Muscle of leg (tissue), 11 donors: ENCODE data around the gene CLEC6A. TPM values are rescaled to one million over a fixed set of nuclear protein-coding genes. Genes with fewer than 3 reads are reported as not detected.
"Not testable (repeated sequence)": the region's sequence is repeated elsewhere in the genome, so short reads cannot be mapped to it uniquely, and the experiment has no call there.

Experiments
- DNase-seq: peaks from one replicate; pipeline ENCODE4 v3.0.0; 2013
- H3K27ac ChIP-seq: one replicate; pipeline ENCODE4 v1.5.1; 2013; ENCODE audit warnings: mild to moderate bottlenecking, low read length, control low read depth
- H3K27me3 ChIP-seq: one replicate; pipeline ENCODE4 v1.6.1; 2013; ENCODE audit warnings: low read length; ENCODE audit not compliant: control insufficient read depth, insufficient read depth
- H3K36me3 ChIP-seq: one replicate; pipeline ENCODE4 v1.6.1; 2013; ENCODE audit warnings: low read length; ENCODE audit not compliant: control insufficient read depth, insufficient read depth
- H3K4me1 ChIP-seq: one replicate; pipeline ENCODE4 v1.6.1; 2013; ENCODE audit warnings: low read length; ENCODE audit not compliant: control insufficient read depth, insufficient read depth
- H3K4me3 ChIP-seq: one replicate; pipeline ENCODE4 v1.5.1; 2013; ENCODE audit warnings: low read length, control low read depth
- H3K9me3 ChIP-seq: replicated peaks from 2 replicates; pipeline ENCODE4 v1.6.1; 2013; ENCODE audit warnings: low read depth, low read length; ENCODE audit not compliant: control insufficient read depth
- WGBS: methylation state at CpG from one replicate; pipeline ENCODE4 v1.1.5; 2013; ENCODE audit warnings: missing lambda C conversion rate; ENCODE audit not compliant: insufficient coverage; 5-methylcytosine and 5-hydroxymethylcytosine counted together
- polyA plus RNA-seq, 8 donors: library from polyadenylated mRNA; unstranded; fragments of 120-200 nt; gene quantifications; one replicate each; pipeline versions ENCODE4 v1.2.1 to v1.2.3, GENCODE V29; 2013; ENCODE audit warnings: inconsistent platforms in 1 of 8, low replicate concordance in 1 of 8; ENCODE audit not compliant: insufficient read length in 8 of 8, insufficient read depth in 1 of 8
- total RNA-seq: library from RNA; stranded (reverse); fragments of 120-200 nt; gene quantifications from one replicate; pipeline ENCODE4 v1.2.4, GENCODE V29; 2013

The CLEC6A gene
- total and polyA plus RNA-seq, 9 donors: not detected

- H3K27me3 ChIP-seq: no peaks in the 10 kb centered on the region
- WGBS: no CpG with 5 or more reads among the region's 2 CpGs
- no peak overlapping the region for H3K27ac ChIP-seq
- peak; percentile 73 for DNase-seq
- no peaks in the 10 kb centered on the region for H3K4me1 ChIP-seq
- no peak overlapping the region for H3K4me3 ChIP-seq
- H3K9me3 ChIP-seq: no peaks in the 10 kb centered on the region
- H3K36me3 ChIP-seq: no peaks in the 10 kb centered on the region
These were observed 37.3 kb downstream of the CLEC6A start for GRCh38 chr12:8493084-8493483.

GRCh38 chr12:8495671-8496070, 39.9 kb downstream of the CLEC6A start:
- DNase-seq, H3K27ac ChIP-seq, H3K9me3 ChIP-seq, H3K36me3 ChIP-seq, H3K4me1 ChIP-seq, H3K27me3 ChIP-seq, H3K4me3 ChIP-seq: not testable (repeated sequence)
- 81% methylated on average over 4 of the region's 4 CpGs for WGBS

- H3K4me3 ChIP-seq, H3K27me3 ChIP-seq, H3K4me1 ChIP-seq, H3K27ac ChIP-seq, H3K9me3 ChIP-seq, H3K36me3 ChIP-seq, DNase-seq: not testable (repeated sequence)
- no CpG with 5 or more reads among the region's 7 CpGs for WGBS
These were observed 40.3 kb downstream of the CLEC6A start for GRCh38 chr12:8496074-8496473.

GRCh38 chr12:8499616-8500015, 43.9 kb downstream of the CLEC6A start:
- Histone ChIP-seq H3K4me3 (no peak overlapping the region), H3K36me3 (no peaks in the 10 kb centered on the region), H3K4me1 (no peaks in the 10 kb centered on the region), H3K9me3 (no peaks in the 10 kb centered on the region), H3K27me3 (no peaks in the 10 kb centered on the region), H3K27ac (no peak overlapping the region)
- DNase-seq: no peak
- WGBS: 60% methylated on average over 1 of the region's 4 CpGs

- WGBS: no CpG with 5 or more reads among the region's 3 CpGs
- no peak overlapping the region for H3K27ac ChIP-seq
- no peaks in the 10 kb centered on the region for H3K27me3 ChIP-seq
- H3K36me3 ChIP-seq: no peaks in the 10 kb centered on the region
- DNase-seq: no peak
- no peak overlapping the region for H3K4me3 ChIP-seq
- no peaks in the 10 kb centered on the region for H3K4me1 ChIP-seq
- H3K9me3 ChIP-seq: no peaks in the 10 kb centered on the region
These were observed 46.0 kb downstream of the CLEC6A start for GRCh38 chr12:8501720-8502119.

GRCh38 chr12:8504351-8504750, 48.6 kb downstream of the CLEC6A start:
- Histone ChIP-seq H3K4me1 (no peaks in the 10 kb centered on the region), H3K9me3 (no peaks in the 10 kb centered on the region), H3K27me3 (no peaks in the 10 kb centered on the region), H3K4me3 (no peak overlapping the region), H3K36me3 (no peaks in the 10 kb centered on the region), H3K27ac (no peak overlapping the region)
- no peak for DNase-seq
- no CpG with 5 or more reads among the region's 1 CpG for WGBS

GRCh38 chr12:8507596-8507995, 51.8 kb downstream of the CLEC6A start:
- H3K9me3 ChIP-seq: no peaks in the 10 kb centered on the region
- DNase-seq: no peak
- WGBS: 65% methylated on average over 2 of the region's 3 CpGs
- no peaks in the 10 kb centered on the region for H3K36me3 ChIP-seq
- H3K27ac ChIP-seq: no peak overlapping the region
- no peak overlapping the region for H3K4me3 ChIP-seq
- H3K4me1 ChIP-seq: no peaks in the 10 kb centered on the region
- no peaks in the 10 kb centered on the region for H3K27me3 ChIP-seq

- Histone ChIP-seq H3K27me3 (no peaks in the 10 kb centered on the region), H3K4me3 (no peak overlapping the region), H3K36me3 (no peaks in the 10 kb centered on the region), H3K27ac (no peak overlapping the region), H3K4me1 (no peaks in the 10 kb centered on the region), H3K9me3 (no peaks in the 10 kb centered on the region)
- DNase-seq: no peak
- WGBS: 76% methylated on average over 2 of the region's 3 CpGs
These were observed 52.5 kb downstream of the CLEC6A start for GRCh38 chr12:8508223-8508622.

GRCh38 chr12:8508910-8509841, 53.4 kb downstream of the CLEC6A start:
- Histone ChIP-seq H3K9me3 (no peaks in the 10 kb centered on the region), H3K27me3 (no peaks in the 10 kb centered on the region), H3K4me1 (no peaks in the 10 kb centered on the region), H3K27ac (no peak overlapping the region), H3K36me3 (no peaks in the 10 kb centered on the region), H3K4me3 (no peak overlapping the region)
- WGBS: 59% methylated on average over 5 of the region's 12 CpGs
- DNase-seq: no peak

- no CpG with 5 or more reads among the region's 4 CpGs for WGBS
- Histone ChIP-seq H3K27me3 (no peaks in the 10 kb centered on the region), H3K4me3 (no peak within 1 kb of the TSS), H3K27ac (no peak within 1 kb of the TSS), H3K36me3 (no peaks in the 10 kb centered on the region), H3K4me1 (no peaks in the 10 kb centered on the region), H3K9me3 (no peaks in the 10 kb centered on the region)
- DNase-seq: no peak
These were observed 57.5 kb downstream of the CLEC6A start, which contains the start of gene CLEC4D for GRCh38 chr12:8513256-8513655. Gene CLEC4D (plus strand): TSS chr12:8513503. CDS start chr12:8513733, 230 bp downstream.
